NCI-H226 (cell line): Measurements from ENCODE around the gene TCOF1.
"Not testable (repeated sequence)": the region's sequence is repeated elsewhere in the genome, so short reads cannot be mapped to it uniquely, and the experiment has no call there.

Experiments
- DNase-seq: peaks from one replicate; pipeline ENCODE4 v3.0.0-alpha.2; 2015

Gene TCOF1

GRCh38 chr5:150406103-150406722, 48.7 kb downstream of the TCOF1 start:
- no peak for DNase-seq

- no peak for DNase-seq
These were observed 49.2 kb downstream of the TCOF1 start for GRCh38 chr5:150406723-150407095.

- no peak for DNase-seq
These were observed 49.7 kb downstream of the TCOF1 start for GRCh38 chr5:150407096-150407720.

- DNase-seq = no peak
These were observed 50.9 kb downstream of the TCOF1 start for GRCh38 chr5:150408231-150408943.

- peak; percentile 86 for DNase-seq
These were observed 52.4 kb downstream of the TCOF1 start for GRCh38 chr5:150409638-150410523.

GRCh38 chr5:150410524-150411244, 53.2 kb downstream of the TCOF1 start:
- DNase-seq = peak; percentile 42

GRCh38 chr5:150411245-150411979, 53.9 kb downstream of the TCOF1 start:
- DNase-seq = no peak

GRCh38 chr5:150412319-150413175, 55.0 kb downstream of the TCOF1 start, which contains the start of gene CD74:
CD74 (minus strand) TSS chr5:150412910; CDS start chr5:150412749, 161 bp downstream.
- peak; percentile 64 for DNase-seq

GRCh38 chr5:150413176-150413901, 55.8 kb downstream of the TCOF1 start:
- DNase-seq = no peak

- not testable (repeated sequence) for DNase-seq
These were observed 56.6 kb downstream of the TCOF1 start for GRCh38 chr5:150413902-150414790.

- no peak for DNase-seq
These were observed 62.3 kb downstream of the TCOF1 start for GRCh38 chr5:150419630-150420270.

GRCh38 chr5:150422075-150422474, 64.6 kb downstream of the TCOF1 start:
- DNase-seq = no peak

GRCh38 chr5:150422758-150423157, 65.3 kb downstream of the TCOF1 start:
- DNase-seq = no peak

GRCh38 chr5:150426165-150426564, 68.7 kb downstream of the TCOF1 start:
- DNase-seq = not testable (repeated sequence)

- DNase-seq = no peak
These were observed 70.8 kb downstream of the TCOF1 start for GRCh38 chr5:150428106-150428876.

GRCh38 chr5:150428978-150429377, 71.5 kb downstream of the TCOF1 start:
- no peak for DNase-seq

GRCh38 chr5:150429410-150429873, 71.9 kb downstream of the TCOF1 start:
- DNase-seq = no peak
